Right hindlimb (tissue), 1 donor: ENCODE data around the gene CCDC74A.
"Not testable (repeated sequence)": the region's sequence is repeated elsewhere in the genome, so short reads cannot be mapped to it uniquely, and the experiment has no call there.

Experiments
- DNase-seq: peaks from one replicate; pipeline ENCODE4 v3.0.0-alpha.2; 2018

The CCDC74A gene

GRCh38 chr2:131567891-131568290 is 40.2 kb downstream of the CCDC74A start:
- DNase-seq = no peak

GRCh38 chr2:131568401-131568800 is 40.7 kb downstream of the CCDC74A start:
- DNase-seq = not testable (repeated sequence)

- no peak for DNase-seq
Observed at GRCh38 chr2:131572175-131572574, 44.5 kb downstream of the CCDC74A start.

- DNase-seq = no peak
Observed at GRCh38 chr2:131577812-131578211, 50.1 kb downstream of the CCDC74A start.

GRCh38 chr2:131580187-131580586 is 52.5 kb downstream of the CCDC74A start:
- no peak for DNase-seq
